HUDEP-2 (cell line): Measurements from ENCODE around the gene THSD7A.
"Not testable (repeated sequence)": the region's sequence is repeated elsewhere in the genome, so short reads cannot be mapped to it uniquely, and the experiment has no call there.

Experiments
- DNase-seq, 76 experiments: peaks; one replicate each; lab custom pipeline; 2025; ENCODE audit not compliant: unreplicated experiment in 76 of 76; lab: John Stamatoyannopoulos, UW

THSD7A gene

DNA sequence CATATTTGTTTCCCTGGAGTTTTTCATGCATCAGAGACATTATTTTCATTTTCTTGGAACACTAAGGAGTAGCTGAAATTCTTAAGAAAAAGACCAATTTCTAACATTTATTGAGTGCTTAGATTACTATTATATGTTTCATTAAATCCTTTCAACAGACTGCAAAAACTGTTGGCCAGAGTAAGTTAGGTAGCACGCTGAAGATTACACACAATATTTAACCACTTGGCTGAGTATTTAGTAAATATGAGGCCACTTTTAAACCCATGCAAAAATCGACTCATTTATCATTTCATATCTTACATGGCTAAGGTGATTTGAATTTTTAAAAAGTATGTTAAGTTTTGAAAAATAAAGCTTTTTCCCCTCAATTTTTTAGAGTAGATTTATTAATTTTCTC is 358.8 kb downstream of the THSD7A start:
- DNase-seq = no peak

DNA sequence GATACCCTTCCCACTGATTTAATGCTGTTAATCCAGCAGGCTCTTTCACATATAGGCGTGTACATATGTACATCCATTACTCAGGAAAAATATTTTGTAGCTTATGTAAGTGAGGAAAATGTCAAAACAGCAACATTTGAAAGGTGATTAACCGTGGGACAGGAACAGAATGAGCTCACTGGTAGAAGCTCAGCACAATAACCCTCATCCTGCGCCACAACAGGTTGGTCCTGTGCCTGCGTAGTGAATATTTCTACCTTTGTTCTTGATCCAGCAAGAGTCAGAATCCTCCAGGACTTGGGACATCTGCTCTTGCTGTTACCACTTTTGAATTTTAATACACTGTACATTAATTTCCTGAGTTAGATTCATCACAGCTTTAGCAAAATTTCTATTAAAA is 359.4 kb downstream of the THSD7A start:
- DNase-seq = no peak

DNA sequence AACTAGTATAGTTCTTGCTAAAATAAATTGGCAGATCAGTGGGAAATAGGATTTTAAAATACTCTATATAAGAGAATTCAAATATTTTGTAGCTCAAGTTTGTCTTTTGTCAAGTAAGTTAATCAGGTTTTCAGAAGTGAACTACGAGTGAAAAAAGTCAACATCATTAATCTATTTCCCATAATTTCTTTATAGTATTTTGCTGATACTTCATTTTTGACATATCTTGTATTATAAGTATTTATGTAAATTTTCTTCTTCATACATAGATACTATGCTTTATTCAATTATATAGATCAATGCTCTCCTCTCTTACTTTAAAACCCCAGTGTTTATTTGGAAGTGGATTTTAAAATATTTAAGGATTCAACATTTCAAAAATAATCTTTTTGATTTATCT is 360.7 kb downstream of the THSD7A start:
- no peak for DNase-seq

DNA sequence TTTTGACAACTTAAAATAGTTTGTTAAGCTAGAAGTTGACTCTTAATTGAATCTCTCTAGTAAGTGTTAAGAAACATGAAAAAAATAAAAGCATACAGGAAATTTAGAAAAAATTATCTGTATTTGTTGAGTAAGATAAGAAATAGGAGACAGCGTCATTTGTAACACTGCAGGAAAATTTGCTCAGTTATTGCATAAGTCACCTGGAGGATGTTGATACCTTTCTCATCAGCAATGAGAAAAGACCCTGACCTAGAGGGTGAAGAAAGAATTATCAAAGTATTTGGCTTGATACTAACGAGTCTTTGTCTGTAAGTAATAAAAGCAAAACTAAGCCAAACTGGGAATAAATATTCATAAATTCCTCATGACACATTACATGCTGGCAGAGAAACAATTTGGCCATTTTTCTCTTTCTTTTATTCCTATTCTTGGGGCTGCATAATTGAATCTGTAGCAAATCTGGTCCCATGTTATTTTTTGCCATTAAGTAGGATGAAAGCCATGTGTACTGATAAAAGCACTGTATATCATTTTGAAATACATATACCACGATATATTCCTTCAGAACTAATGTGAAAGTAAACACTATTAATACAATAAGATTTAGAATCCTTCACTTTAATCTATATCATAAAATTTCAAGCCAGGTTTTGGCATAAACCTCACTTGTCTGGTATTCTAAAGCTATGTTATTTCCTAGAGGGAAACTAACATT is 362.8 kb downstream of the THSD7A start:
- DNase-seq = no peak

DNA sequence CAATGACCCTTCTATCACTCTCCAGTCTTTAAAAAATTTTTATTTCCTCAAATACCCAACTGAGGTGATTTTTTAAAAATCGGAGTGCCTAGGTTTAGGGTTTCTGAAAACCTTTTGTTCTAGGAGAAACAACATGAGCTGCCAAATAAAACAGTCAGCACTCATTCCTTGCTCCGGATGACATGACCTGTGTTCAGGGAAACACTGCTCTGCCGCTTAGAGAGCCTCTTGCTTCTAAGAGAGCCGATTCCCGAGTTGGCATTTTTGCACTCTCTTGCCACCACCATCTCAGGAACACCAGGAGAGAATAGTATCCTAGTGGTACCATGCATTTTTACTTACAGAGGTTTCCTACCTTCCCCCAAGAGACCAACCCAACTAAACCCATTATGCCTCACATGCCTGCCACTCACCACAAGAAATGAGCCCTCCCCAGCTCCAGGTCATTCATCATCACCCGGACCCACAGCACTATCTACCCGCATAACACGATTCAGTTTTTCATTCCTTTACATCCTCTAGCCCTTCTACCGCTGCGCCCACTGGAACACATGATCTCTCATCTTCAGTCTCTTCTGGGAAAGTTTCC is 365.4 kb downstream of the THSD7A start:
- DNase-seq = no peak

DNA sequence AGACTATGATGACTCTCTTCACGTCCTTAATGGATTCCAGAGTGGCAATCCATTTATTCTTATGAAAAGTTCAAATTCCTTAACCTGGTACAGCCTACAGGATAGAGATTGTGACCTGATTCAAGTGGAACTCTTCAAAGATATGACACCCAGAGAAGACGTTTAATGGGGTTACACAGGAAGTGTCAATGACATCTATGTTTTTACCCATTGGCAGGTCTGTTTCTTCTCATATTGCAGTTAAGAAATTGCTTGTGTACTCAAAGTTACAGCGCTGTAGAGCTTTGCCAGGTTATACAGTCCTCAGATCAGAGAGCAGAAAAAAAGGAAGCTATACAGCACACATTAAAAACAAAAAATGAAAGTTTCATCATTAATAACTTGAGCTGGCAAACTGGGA is 367.4 kb downstream of the THSD7A start:
- no peak for DNase-seq

DNA sequence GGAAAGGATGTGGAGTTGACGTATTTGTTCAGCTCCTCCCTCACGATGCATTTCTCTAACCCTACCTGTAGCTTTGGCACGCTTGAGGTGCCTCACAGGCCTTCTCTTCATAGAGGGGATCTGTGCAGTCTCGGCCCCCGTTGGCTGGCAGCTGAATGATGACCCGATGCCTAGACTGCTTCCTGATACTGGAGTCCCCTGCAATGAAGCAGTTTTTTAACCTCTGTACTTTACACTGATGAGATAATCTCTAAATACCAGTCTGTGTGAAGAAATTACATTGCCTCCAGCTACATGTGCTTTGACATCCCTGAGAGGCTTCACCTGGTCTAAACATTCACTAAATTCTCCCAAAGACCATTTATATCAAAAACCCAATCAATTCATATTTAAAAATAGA is 370.1 kb downstream of the THSD7A start:
- no peak for DNase-seq

DNA sequence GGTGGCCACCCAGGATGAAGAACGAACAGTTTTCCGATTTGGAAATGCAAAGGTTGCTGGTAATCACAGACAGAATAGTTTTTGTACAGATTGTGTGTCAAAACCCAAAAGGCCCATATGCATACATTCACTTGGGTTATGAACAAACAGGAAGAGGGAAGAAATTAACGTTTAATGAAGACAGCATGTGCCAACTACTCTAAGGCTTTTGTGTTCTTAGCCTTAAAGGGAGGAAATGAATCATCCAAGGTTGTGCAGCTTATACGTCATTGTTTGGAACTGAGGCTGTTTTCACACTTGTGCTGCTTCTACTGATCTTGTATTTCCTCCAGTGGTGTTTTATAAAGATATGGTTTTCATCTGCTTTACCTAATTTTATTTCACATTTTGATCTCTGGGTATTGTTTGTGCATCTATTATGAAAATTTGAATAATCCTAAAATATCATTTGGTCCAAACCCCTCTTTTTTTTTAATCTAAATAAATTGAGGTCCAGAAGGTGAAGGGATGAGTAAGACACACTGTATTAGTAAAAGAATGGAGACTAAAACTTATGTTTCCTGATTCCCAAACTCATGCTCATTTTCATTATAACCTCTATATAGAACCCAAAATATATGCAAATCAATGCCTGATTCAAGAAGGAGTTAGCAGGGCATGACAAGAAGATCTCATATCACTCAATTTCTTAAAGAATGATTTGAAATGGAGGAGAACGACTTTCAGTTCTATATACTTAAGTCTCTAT is 373.1 kb downstream of the THSD7A start:
- DNase-seq = no peak

DNA sequence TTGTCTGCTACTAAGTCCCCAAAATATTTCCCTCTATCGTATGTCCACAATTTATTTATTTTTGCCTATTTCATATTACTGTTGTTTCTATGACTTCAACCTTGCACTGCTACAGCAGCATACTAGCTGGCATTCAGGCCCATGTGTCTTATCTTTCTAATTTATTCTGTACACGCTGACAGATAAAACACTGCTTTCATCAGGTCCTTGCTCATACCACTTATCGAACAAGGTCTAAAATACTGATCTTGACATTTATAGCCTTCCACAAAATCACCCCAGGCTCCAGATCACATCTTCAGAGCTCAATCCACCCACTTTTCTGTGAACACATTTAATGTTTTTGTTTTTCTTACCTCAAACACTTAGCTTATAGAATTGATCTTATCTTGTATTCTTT is 374.6 kb downstream of the THSD7A start:
- no peak for DNase-seq

DNA sequence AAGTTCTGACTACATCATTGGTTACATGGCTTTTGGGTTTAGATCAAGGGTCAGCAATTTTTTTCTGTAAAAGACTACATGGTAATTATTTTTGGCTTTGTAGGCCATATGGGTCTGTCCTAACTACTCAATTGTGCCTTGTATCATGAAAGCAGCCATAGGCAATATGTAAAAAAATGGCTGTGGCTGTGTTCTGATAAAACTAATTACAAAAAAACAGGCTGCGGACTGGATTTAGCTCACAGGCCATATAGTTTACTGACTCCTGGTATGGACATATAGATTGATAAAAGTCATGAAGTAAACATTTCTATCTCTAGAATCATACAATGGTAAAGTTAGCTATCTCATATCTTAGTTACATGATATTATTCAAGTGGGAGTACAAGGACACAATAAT is 375.4 kb downstream of the THSD7A start:
- DNase-seq = no peak

DNA sequence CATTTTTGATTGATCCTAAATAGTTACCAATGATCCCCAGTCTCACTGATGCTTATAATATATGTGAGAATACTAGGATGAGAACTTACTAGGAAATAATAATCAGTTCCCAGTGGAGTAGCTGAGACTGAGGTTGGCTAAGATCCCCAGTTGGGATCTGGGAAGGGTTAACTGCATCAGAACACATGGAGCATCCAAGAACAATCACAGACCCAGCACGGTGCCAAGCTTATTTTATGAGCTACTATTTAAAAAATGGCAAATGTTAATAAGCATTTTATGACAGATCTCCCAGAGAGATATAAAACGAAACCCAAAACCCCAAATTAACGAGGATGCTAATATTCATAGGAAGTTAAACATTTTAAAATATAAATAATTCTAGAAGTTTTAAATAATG is 379.5 kb downstream of the THSD7A start:
- DNase-seq = no peak

DNA sequence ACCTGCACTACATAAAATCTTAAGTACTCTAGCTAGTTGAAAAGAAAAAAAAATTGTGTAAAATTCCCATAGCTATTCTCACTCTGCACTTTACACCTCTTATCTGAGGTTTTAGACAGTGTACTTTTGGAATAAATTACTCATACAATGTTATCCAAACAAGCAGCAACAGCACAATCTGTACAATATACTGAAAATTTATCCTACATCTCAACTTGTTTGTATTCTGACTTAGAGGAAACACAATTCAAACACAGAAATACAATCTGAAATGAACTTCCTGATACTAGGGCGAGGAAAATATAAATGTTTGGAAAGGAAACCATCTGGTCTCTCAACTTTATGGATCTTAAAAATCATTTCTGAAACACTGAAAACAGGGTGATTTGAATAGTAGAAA is 381.7 kb downstream of the THSD7A start:
- DNase-seq = no peak

DNA sequence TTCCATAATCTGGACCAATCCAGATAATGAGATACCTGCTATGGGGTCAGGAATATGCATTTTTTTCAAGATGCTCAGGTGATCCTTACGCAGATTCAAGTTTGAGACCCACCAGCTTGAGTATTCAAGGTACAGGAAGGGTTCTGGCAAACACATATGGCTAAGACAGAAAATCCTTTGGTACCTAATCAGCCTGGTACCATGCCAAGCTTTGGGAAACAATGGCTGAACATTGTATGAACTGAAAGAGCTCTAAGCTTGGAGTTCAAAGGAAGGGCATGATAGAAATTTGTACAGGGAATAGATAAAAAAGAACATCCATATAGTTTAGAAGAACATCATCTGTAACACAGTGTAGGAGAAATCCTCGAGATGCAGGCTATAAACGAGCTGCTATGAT is 382.7 kb downstream of the THSD7A start:
- DNase-seq = no peak

DNA sequence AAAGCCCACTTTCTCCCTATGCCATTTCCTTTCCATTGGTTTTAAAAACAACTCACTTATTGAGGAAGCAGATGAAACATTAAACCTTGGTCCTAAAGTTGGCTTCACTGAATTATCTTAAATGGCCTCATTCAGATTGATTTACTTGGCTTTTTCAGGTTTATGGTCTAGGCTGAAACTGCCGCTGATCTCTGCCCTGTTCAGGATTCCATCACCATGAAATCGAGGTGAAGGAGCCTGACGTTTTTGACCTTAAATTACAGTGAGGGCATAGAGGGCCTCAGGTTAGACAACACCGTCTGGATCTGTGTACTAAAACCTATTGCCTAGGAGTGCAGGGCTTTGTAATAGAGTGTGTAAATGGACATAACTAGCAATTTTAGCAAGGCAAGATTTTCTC is 383.7 kb downstream of the THSD7A start:
- no peak for DNase-seq

DNA sequence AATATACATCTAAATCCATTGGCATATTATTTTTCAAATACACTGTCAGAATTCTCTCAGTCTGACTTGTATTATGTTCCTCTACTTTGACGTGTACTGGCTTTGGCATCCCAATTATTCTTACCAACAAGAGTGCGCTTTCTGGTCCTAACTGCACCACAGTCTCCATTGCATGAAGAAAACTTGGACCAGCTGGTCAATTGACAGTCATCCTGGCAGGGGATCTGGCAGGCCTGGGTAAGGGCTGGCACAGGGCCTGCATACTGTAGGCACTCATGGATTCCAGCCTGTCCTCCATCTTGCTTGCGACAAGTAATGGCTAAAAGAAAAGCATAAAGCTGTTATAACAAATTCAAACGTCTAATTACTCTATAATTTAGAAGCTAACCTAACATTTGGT is 384.9 kb downstream of the THSD7A start:
- no peak for DNase-seq

DNA sequence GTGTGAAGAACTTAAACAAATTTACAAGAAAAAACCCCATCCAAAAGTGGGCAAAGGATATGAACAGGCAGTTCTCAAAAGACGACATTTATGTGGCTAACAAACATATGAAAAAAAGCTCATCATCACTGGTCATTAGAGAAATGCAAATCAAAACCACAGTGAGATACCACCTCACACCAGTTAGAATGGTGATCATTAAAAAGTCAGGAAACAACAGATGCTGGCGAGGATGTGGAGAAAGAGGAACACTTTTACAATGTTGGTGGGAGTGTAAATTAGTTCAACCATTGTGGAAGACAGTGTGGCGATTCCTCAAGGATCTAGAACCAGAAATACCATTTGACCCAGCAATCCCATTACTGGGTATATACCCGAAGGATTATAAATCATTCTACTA is 388.1 kb downstream of the THSD7A start:
- not testable (repeated sequence) for DNase-seq

DNA sequence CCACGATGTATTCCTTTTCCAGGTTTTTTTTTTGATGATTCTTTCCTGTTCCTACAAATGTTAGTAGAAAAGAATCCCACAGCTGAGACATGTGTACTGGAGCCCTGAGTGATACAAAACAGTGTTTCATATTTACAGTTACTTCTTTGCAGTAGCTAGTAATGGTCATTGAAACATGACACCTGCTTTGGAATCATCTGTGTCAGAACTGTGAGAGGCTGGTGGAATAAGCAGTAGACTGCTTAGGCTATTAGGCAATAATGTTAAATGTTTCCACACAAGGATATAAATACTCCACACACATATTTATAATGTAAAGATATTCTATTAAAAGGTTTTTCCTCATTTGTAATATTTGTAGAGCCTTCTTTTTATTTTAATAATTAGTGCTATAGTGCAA is 394.0 kb downstream of the THSD7A start:
- no peak for DNase-seq

DNA sequence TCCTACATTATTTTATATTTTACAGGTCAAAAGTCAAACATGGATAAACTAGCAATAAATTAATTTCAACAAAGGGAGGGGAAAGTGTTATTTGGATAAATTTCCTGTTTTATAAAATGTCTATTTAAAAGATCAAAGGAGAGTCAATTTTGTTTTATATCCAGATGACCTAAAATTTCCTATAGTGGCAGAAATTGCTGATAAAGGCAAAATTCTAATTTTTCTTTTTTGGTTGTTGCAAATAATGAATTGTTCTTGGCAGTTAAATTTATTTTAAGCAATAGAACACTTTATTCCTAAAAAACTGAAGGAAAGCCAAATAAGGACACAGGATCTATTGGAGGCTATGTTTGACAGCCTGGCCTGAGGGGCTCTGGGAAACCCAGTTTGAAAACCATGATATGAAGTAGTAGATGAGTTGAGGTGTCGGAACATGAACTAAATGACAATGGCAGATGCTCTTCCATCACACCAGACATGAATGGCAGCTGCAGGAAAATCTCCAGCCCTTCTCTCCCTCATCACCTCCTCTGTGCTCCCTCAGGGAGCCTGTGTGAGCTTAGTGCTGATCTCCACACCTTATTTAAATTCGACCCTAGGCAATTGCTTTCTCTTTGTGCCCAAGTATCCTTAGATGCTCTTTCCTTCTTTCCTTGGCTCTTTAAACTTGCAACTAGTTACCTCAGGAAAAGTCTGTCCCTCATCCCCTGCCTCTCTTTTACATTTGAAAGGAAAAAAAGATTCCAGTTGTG is 395.0 kb downstream of the THSD7A start:
- DNase-seq = no peak

DNA sequence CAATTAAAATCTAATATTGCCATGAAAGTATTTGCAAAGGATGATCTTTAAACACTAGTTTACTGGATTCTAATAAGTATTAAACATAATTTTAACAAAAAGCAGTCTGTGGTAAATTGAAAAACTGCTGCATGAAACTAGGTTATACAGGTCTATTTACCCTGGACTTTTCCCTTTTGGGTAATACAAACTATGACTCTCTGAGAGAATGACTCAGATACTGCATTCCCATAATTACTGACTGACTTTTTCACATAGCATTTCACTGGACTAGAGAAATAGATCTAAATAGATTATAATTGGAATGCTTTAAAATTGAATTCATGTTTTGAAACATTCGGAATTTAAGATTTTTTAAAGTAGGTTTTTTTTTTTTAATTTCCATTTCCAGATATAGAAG is 395.7 kb downstream of the THSD7A start:
- DNase-seq = no peak

DNA sequence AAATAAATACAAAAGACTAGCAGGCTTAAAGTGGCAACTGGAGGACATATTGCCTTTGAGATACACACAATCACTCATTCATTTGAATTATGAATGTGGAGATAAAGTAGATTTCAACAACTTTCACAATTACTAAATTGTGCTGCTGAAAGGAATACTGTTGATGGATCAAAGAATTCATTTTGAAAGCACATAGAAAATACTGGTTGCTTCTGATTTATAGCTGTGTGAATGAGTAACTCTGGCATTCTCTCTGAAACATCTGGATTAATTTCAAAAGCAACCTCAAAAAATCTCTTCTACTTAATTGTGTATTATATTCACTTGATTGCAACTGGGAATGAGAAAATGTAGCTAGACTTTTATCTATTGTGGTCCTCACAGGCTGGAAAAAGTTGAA is 397.6 kb downstream of the THSD7A start:
- DNase-seq = no peak

DNA sequence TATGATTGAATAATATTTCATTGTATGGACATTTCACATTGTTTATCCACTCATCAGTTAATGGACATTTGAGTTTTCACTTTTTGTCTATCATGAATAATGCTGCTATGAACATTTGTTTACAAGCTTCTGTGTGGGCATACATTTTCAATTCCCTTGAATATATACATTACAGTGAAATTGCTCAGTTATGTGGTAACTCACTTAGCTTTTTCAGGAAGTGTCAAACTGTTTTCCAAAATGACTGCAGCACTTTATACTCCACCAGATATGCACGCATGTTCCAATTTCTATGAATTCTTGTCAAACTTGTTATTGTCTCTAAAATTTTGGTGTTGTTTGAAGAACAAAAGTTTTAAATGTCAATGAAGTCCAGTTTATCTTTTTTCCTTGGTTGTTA is 401.2 kb downstream of the THSD7A start:
- DNase-seq = no peak
